Liver (tissue), 9 donors: ENCODE measurements around the gene LDAH. TPM values are rescaled to one million over a fixed set of nuclear protein-coding genes. Genes with fewer than 3 reads are reported as not detected.

Source experiments
- DNase-seq: peaks from one replicate; pipeline ENCODE4 v3.0.0-alpha.2; 2017; ENCODE audit warnings: low spot score
- H3K27ac ChIP-seq, 2 donors: one replicate each; pipeline ENCODE4 v1.7.0; 2013; ENCODE audit warnings: inconsistent platforms in 2 of 2, low read length in 2 of 2, control low read depth in 1 of 2, low read depth in 1 of 2, mild to moderate bottlenecking in 1 of 2
- H3K27me3 ChIP-seq, 4 donors: one replicate each; pipeline versions ENCODE4 v1.6.1 to v1.7.0; 2013; ENCODE audit warnings: low read length in 3 of 4, inconsistent platforms in 1 of 4, mild to moderate bottlenecking in 1 of 4, moderate library complexity in 1 of 4; ENCODE audit not compliant: control insufficient read depth in 4 of 4, insufficient read depth in 4 of 4
- H3K36me3 ChIP-seq, 4 donors: one replicate each; pipeline versions ENCODE4 v1.6.1 to v1.7.0; 2013; ENCODE audit warnings: low read length in 3 of 4, mild to moderate bottlenecking in 3 of 4, low read depth in 1 of 4, moderate library complexity in 1 of 4; ENCODE audit not compliant: control insufficient read depth in 4 of 4, insufficient read depth in 3 of 4
- H3K4me1 ChIP-seq, 4 donors: one replicate each; pipeline versions ENCODE4 v1.6.1 to v1.7.0; 2013; ENCODE audit warnings: low read length in 3 of 4, mild to moderate bottlenecking in 3 of 4, moderate library complexity in 1 of 4; ENCODE audit not compliant: control insufficient read depth in 4 of 4, insufficient read depth in 4 of 4
- H3K4me3 ChIP-seq, 3 donors: one replicate each; pipeline versions ENCODE4 v1.6.1 to v1.7.0; 2013; ENCODE audit warnings: low read length in 3 of 3, control low read depth in 1 of 3, low read depth in 1 of 3, mild to moderate bottlenecking in 1 of 3
- H3K9ac ChIP-seq, 2 donors: one replicate each; pipeline ENCODE4 v1.7.0; 2013; ENCODE audit warnings: low read length in 2 of 2, mild to moderate bottlenecking in 2 of 2, moderate library complexity in 2 of 2, control low read depth in 1 of 2, low read depth in 1 of 2
- H3K9me3 ChIP-seq, 4 donors: one replicate each; pipeline versions ENCODE4 v1.6.1 to v1.7.0; 2013; ENCODE audit warnings: low read length in 3 of 4; ENCODE audit not compliant: control insufficient read depth in 4 of 4
- ATF3 ChIP-seq: IDR thresholded peaks from 2 replicates; pipeline ENCODE4 v1.6.1; 2016; ENCODE audit warnings: antibody characterized with exemption
- CTCF ChIP-seq: fragments of 150-350 bp; IDR thresholded peaks from 2 replicates; pipeline ENCODE4 v1.5.1; 2017; ENCODE audit warnings: improper control_type of control experiment, low read depth, low read length; ENCODE audit not compliant: missing input control
- FOXA2 ChIP-seq: IDR thresholded peaks from 2 replicates; pipeline ENCODE4 v1.6.1; 2016; ENCODE audit warnings: antibody characterized with exemption
- HNF4G ChIP-seq: IDR thresholded peaks from 2 replicates; pipeline ENCODE4 v1.6.1; 2016; ENCODE audit warnings: antibody characterized with exemption
- MAX ChIP-seq: IDR thresholded peaks from 2 replicates; pipeline ENCODE4 v1.6.1; 2016; ENCODE audit warnings: antibody characterized with exemption
- NR2F2 ChIP-seq: IDR thresholded peaks from 2 replicates; pipeline ENCODE4 v1.6.1; 2016; ENCODE audit warnings: antibody characterized with exemption
- RAD21 ChIP-seq, 2 donors: IDR thresholded peaks; 2 replicates each; pipeline ENCODE4 v1.6.1; 2016; ENCODE audit warnings: antibody characterized with exemption in 2 of 2, mild to moderate bottlenecking in 2 of 2
- REST ChIP-seq: IDR thresholded peaks from 2 replicates; pipeline ENCODE4 v1.6.1; 2016; ENCODE audit warnings: antibody characterized with exemption, mild to moderate bottlenecking
- SP1 ChIP-seq: IDR thresholded peaks from 2 replicates; pipeline ENCODE4 v1.6.1; 2018; ENCODE audit warnings: antibody characterized with exemption, mild to moderate bottlenecking
- TAF1 ChIP-seq: conservative IDR thresholded peaks from 2 replicates; pipeline ENCODE4 v1.6.1; 2016; ENCODE audit warnings: antibody characterized with exemption, mild to moderate bottlenecking
- YY1 ChIP-seq: IDR thresholded peaks from 2 replicates; pipeline ENCODE4 v1.6.1; 2016; ENCODE audit warnings: antibody characterized with exemption, mild to moderate bottlenecking
- ZBTB33 ChIP-seq: IDR thresholded peaks from 2 replicates; pipeline ENCODE4 v1.6.1; 2016; ENCODE audit warnings: antibody characterized with exemption
- WGBS: extraction: QIAGEN DNeasy Blood & Tissue Kit; methylation state at CpG from one replicate; pipeline ENCODE4 v1.1.7; 2013; 5-methylcytosine and 5-hydroxymethylcytosine counted together
- polyA plus RNA-seq, 2 donors: library from polyadenylated mRNA; stranded (reverse) in 1 of 2; unstranded in 1 of 2; fragments of 200-250 nt in 1 of 2; fragments of >200 nt in 1 of 2; fragmentation: Nextera tagmentation in 1 of 2; extraction: Ambion mirVana in 1 of 2; gene quantifications; one replicate each; pipeline versions ENCODE4 v1.2.1 to v1.2.3, GENCODE V29; 2013 to 2015
- total RNA-seq, 2 donors: library from RNA; depleted of rRNA; stranded (reverse); fragments of >200 nt; gene quantifications; one replicate each; pipeline ENCODE4 v1.2.3, GENCODE V29; 2014
- donor health status: healthy.
- donor health status: healthy.
- donor health status: healthy.
- donor health status: healthy.
- donor health status: healthy.

The LDAH gene
- total and polyA plus RNA-seq, 4 donors = 5.8 to 17.7 (median 9.7) TPM

GRCh38 chr2:20653695-20654534 is 169.0 kb downstream of the LDAH start:
- H3K4me1 ChIP-seq = peaks cover 4 to 23% (median 15%) of the 10 kb centered on the region in 4 donors
- TF ChIP-seq SP1 (no peak), NR2F2 (no peak), FOXA2 (no peak), ZBTB33 (no peak), REST (no peak), RAD21 (IDR thresholded peaks at IDR 0.05) (no peak), HNF4G (no peak), MAX (no peak), YY1 (no peak)
- no peak for DNase-seq
- no peak overlapping the region for H3K9ac ChIP-seq
- H3K27me3 ChIP-seq = no peaks in the 10 kb centered on the region
- no peak overlapping the region for H3K27ac ChIP-seq
- no peaks in the 10 kb centered on the region for H3K36me3 ChIP-seq
- H3K4me3 ChIP-seq = no peak overlapping the region
- WGBS = 88% methylated on average over 7 of the region's 7 CpGs
- H3K9me3 ChIP-seq = no peaks in the 10 kb centered on the region

GRCh38 chr2:20652673-20653575 is 170.0 kb downstream of the LDAH start:
- Histone ChIP-seq H3K4me3 (no peak overlapping the region), H3K36me3 (no peaks in the 10 kb centered on the region), H3K27ac (no peak overlapping the region), H3K9me3 (no peaks in the 10 kb centered on the region), H3K9ac (no peak overlapping the region), H3K4me1 (peaks cover 9 to 33% (median 25%) of the 10 kb centered on the region in 4 donors), H3K27me3 (no peaks in the 10 kb centered on the region)
- WGBS = 97% methylated on average over 11 of the region's 11 CpGs
- TF ChIP-seq TAF1 (no peak), ATF3 (no peak), CTCF (no peak)
- DNase-seq = no peak
